ENCODE data around the gene PCBP3.
"Not testable (repeated sequence)": the region's sequence is repeated elsewhere in the genome, so short reads cannot be mapped to it uniquely, and the experiment has no call there.

Gene PCBP3

GRCh38 chr21:45844181-45844580 lies 200.7 kb downstream of the PCBP3 start:
- in situ Hi-C loops (cut with MboI; ENCODE audit: low pct_unique_long_range_greater_than_20kb, low sequenced_read_pairs): no loop called here
- no peak for DNase-seq

- in situ Hi-C loops (cut with MboI; ENCODE audit: low pct_unique_long_range_greater_than_20kb, low sequenced_read_pairs): no loop called here
- DNase-seq: no peak
Observed at GRCh38 chr21:45845063-45845769, 201.7 kb downstream of the PCBP3 start.

GRCh38 chr21:45845770-45846090 lies 202.2 kb downstream of the PCBP3 start:
- no peak for DNase-seq
- in situ Hi-C loops (cut with MboI; ENCODE audit: low pct_unique_long_range_greater_than_20kb, low sequenced_read_pairs): no loop called here

- in situ Hi-C loops (cut with MboI; ENCODE audit: low pct_unique_long_range_greater_than_20kb, low sequenced_read_pairs): no loop called here
- DNase-seq: no peak
Observed at GRCh38 chr21:45846373-45847160, 203.0 kb downstream of the PCBP3 start.

- DNase-seq: no peak
- in situ Hi-C loops (cut with MboI; ENCODE audit: low pct_unique_long_range_greater_than_20kb, low sequenced_read_pairs): no loop called here
Observed at GRCh38 chr21:45847870-45848269, 204.3 kb downstream of the PCBP3 start.

GRCh38 chr21:45848331-45848730 lies 204.8 kb downstream of the PCBP3 start:
- no peak for DNase-seq
- in situ Hi-C loops (cut with MboI; ENCODE audit: low pct_unique_long_range_greater_than_20kb, low sequenced_read_pairs): no loop called here

- in situ Hi-C loops (cut with MboI; ENCODE audit: low pct_unique_long_range_greater_than_20kb, low sequenced_read_pairs): no loop called here
- no peak for DNase-seq
Observed at GRCh38 chr21:45848805-45849204, 205.3 kb downstream of the PCBP3 start.

- DNase-seq: no peak
- in situ Hi-C loops (cut with MboI; ENCODE audit: low pct_unique_long_range_greater_than_20kb, low sequenced_read_pairs): no loop called here
Observed at GRCh38 chr21:45849651-45850050, 206.1 kb downstream of the PCBP3 start.

- DNase-seq: no peak
- in situ Hi-C loops (cut with MboI; ENCODE audit: low pct_unique_long_range_greater_than_20kb, low sequenced_read_pairs): no loop called here
Observed at GRCh38 chr21:45850181-45850580, 206.7 kb downstream of the PCBP3 start.

- in situ Hi-C loops (cut with MboI; ENCODE audit: low pct_unique_long_range_greater_than_20kb, low sequenced_read_pairs); DNase-seq: not testable (repeated sequence)
Observed at GRCh38 chr21:45852386-45852785, 208.9 kb downstream of the PCBP3 start.

GRCh38 chr21:45852886-45853400 lies 209.4 kb downstream of the PCBP3 start:
- DNase-seq: no peak
- in situ Hi-C loops (cut with MboI; ENCODE audit: low pct_unique_long_range_greater_than_20kb, low sequenced_read_pairs): no loop called here

- in situ Hi-C loops (cut with MboI; ENCODE audit: low pct_unique_long_range_greater_than_20kb, low sequenced_read_pairs): no loop called here
- no peak for DNase-seq
Observed at GRCh38 chr21:45853703-45854342, 210.3 kb downstream of the PCBP3 start.

GRCh38 chr21:45854690-45855247 lies 211.2 kb downstream of the PCBP3 start:
- in situ Hi-C loops (cut with MboI; ENCODE audit: low pct_unique_long_range_greater_than_20kb, low sequenced_read_pairs): no loop called here

GRCh38 chr21:45855248-45855811 lies 211.8 kb downstream of the PCBP3 start:
- in situ Hi-C loops (cut with MboI; ENCODE audit: low pct_unique_long_range_greater_than_20kb, low sequenced_read_pairs): no loop called here
- DNase-seq: no peak

More at GRCh38 chr21:45854690-45855247, 211.2 kb downstream of the PCBP3 start:
- no peak for DNase-seq

- in situ Hi-C loops (cut with MboI; ENCODE audit: low pct_unique_long_range_greater_than_20kb, low sequenced_read_pairs): no loop called here
- DNase-seq: no peak
Observed at GRCh38 chr21:45856442-45856841, 212.9 kb downstream of the PCBP3 start.

GRCh38 chr21:45856906-45857305 lies 213.4 kb downstream of the PCBP3 start:
- no peak for DNase-seq
- in situ Hi-C loops (cut with MboI; ENCODE audit: low pct_unique_long_range_greater_than_20kb, low sequenced_read_pairs): no loop called here

GRCh38 chr21:45857761-45858160 lies 214.2 kb downstream of the PCBP3 start:
- DNase-seq: no peak
- in situ Hi-C loops (cut with MboI; ENCODE audit: low pct_unique_long_range_greater_than_20kb, low sequenced_read_pairs): no loop called here

- in situ Hi-C loops (cut with MboI; ENCODE audit: low pct_unique_long_range_greater_than_20kb, low sequenced_read_pairs): no loop called here
- no peak for DNase-seq
Observed at GRCh38 chr21:45858180-45858579, 214.7 kb downstream of the PCBP3 start.

- DNase-seq: no peak
- in situ Hi-C loops (cut with MboI; ENCODE audit: low pct_unique_long_range_greater_than_20kb, low sequenced_read_pairs): no loop called here
Observed at GRCh38 chr21:45859041-45859761, 215.7 kb downstream of the PCBP3 start.

Measured in KBM-7 (cell line).